SU-DHL-6 (cell line): ENCODE data around the gene TOMM34.

ENCODE experiments used
- EZH2phosphoT487 ChIP-seq: fragments of 200-600 bp; sonication (generic), shearing (Covaris generic); conservative IDR thresholded peaks from 2 replicates; pipeline ENCODE4 v1.6.1; 2018; ENCODE audit warnings: mild to moderate bottlenecking, antibody characterized with exemption, low read length, moderate library complexity, mixed read lengths
- TF ChIP-seq, protein P1 (sequence below): fragments of 200-600 bp; sonication (generic); IDR thresholded peaks from one replicate; pipeline ENCODE4 v1.5.1; 2017; ENCODE audit warnings: antibody characterized with exemption, mild to moderate bottlenecking, low read length, moderate library complexity; ENCODE audit not compliant: insufficient read depth, poor library complexity, severe bottlenecking

DNA sequence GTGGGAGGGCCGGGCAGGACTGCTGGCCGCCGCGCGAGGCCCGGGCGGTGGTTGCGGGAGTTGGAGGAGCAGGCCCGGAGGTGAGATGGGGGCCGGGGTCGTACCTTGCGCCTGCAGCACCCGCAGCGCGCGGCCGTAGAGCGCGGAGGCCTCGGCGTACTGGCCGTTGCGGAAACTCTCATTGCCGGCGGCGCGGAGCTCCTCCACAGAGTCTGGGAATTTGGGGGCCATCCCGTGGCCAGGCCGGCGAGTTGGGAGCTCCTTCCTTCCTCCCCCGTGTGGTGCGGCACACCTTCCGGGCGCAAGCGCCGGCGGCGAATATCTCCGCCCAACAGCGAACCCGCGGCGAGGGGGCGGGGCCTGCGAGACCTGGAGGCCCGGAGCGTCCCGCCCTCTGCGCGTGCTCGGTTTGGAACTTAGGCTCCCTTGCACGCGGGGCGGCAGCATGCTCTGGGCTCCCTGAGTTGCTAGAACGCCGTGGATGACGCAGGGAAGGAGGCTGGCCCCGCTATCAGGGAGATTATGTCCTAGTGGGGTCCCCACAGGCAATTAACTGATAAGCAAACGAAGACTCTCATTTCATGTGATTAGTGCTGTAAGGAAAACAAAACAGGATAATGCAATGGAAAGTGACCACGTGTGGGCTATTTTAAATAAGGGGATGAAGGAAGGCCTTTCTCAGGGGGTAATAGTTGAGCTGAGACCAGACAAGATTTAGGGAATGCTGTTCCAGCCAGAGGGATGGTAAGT is at the start of gene TOMM34:
- TF ChIP-seq, protein P1, sequence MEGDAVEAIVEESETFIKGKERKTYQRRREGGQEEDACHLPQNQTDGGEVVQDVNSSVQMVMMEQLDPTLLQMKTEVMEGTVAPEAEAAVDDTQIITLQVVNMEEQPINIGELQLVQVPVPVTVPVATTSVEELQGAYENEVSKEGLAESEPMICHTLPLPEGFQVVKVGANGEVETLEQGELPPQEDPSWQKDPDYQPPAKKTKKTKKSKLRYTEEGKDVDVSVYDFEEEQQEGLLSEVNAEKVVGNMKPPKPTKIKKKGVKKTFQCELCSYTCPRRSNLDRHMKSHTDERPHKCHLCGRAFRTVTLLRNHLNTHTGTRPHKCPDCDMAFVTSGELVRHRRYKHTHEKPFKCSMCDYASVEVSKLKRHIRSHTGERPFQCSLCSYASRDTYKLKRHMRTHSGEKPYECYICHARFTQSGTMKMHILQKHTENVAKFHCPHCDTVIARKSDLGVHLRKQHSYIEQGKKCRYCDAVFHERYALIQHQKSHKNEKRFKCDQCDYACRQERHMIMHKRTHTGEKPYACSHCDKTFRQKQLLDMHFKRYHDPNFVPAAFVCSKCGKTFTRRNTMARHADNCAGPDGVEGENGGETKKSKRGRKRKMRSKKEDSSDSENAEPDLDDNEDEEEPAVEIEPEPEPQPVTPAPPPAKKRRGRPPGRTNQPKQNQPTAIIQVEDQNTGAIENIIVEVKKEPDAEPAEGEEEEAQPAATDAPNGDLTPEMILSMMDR = no peak
- no peak for TF ChIP-seq EZH2phosphoT487
